ENCODE measurements around the gene NEGR1. TPM values are rescaled to one million over a fixed set of nuclear protein-coding genes. Genes with fewer than 3 reads are reported as not detected.

The NEGR1 gene
- total RNA-seq, 4 donors from 2014 or later: 33.3 to 73.0 (median 54.1) TPM

GRCh38 chr1:71600023-71600422, 682.3 kb downstream of the NEGR1 start:
- 83 to 97% methylated on average over 1 to 2 of the region's 2 CpGs for WGBS, 2 donors (ENCODE audit: low coverage in 1 of 2)
- Histone ChIP-seq H3K9me3 (no peaks in the 10 kb centered on the region), H3K4me1 (no peaks in the 10 kb centered on the region), H3K27ac (no peak overlapping the region), H3K27me3 (no peaks in the 10 kb centered on the region), H3K36me3 (no peaks in the 10 kb centered on the region), H3K4me3 (no peak overlapping the region)
- no peak for ATAC-seq
- TF ChIP-seq POLR2AphosphoS5 (IDR thresholded peaks at IDR 0.05): no peak
- no peak for TF ChIP-seq EP300 (IDR thresholded peaks at IDR 0.05)
- no peak for TF ChIP-seq POLR2A (IDR thresholded peaks at IDR 0.05)
- TF ChIP-seq CTCF (IDR thresholded peaks at IDR 0.05): no peak

- Histone ChIP-seq H3K4me1 (no peaks in the 10 kb centered on the region), H3K27ac (no peak overlapping the region), H3K9me3 (no peaks in the 10 kb centered on the region), H3K4me3 (no peak overlapping the region), H3K36me3 (no peaks in the 10 kb centered on the region), H3K27me3 (no peaks in the 10 kb centered on the region)
- 33 to 38% methylated on average over 1 of the region's 1 CpG for WGBS, 2 donors (ENCODE audit: low coverage in 1 of 2)
- TF ChIP-seq EP300 (IDR thresholded peaks at IDR 0.05) (no peak), POLR2AphosphoS5 (IDR thresholded peaks at IDR 0.05) (no peak), CTCF (IDR thresholded peaks at IDR 0.05) (no peak), POLR2A (IDR thresholded peaks at IDR 0.05) (no peak)
- no peak for ATAC-seq
Measured at GRCh38 chr1:71599306-71599705, 683.0 kb downstream of the NEGR1 start.

GRCh38 chr1:71593523-71593922, 688.8 kb downstream of the NEGR1 start:
- ATAC-seq: no peak
- Histone ChIP-seq H3K9me3 (no peaks in the 10 kb centered on the region), H3K27me3 (no peaks in the 10 kb centered on the region), H3K4me3 (no peak overlapping the region), H3K4me1 (peaks cover 0 to 4% (median 0%) of the 10 kb centered on the region in 3 donors), H3K36me3 (no peaks in the 10 kb centered on the region), H3K27ac (no peak overlapping the region)
- TF ChIP-seq CTCF (IDR thresholded peaks at IDR 0.05): no peak
- TF ChIP-seq EP300 (IDR thresholded peaks at IDR 0.05): no peak
- no peak for TF ChIP-seq POLR2AphosphoS5 (IDR thresholded peaks at IDR 0.05)
- TF ChIP-seq POLR2A (IDR thresholded peaks at IDR 0.05): no peak

- no peaks in the 10 kb centered on the region for H3K36me3 ChIP-seq
- peaks cover 0 to 4% (median 0%) of the 10 kb centered on the region in 3 donors for H3K4me1 ChIP-seq
- no peak overlapping the region for H3K27ac ChIP-seq
- 65 to 69% methylated on average over 7 to 9 of the region's 9 CpGs for WGBS, 2 donors (ENCODE audit: low coverage in 1 of 2)
- TF ChIP-seq POLR2A (IDR thresholded peaks at IDR 0.05) (no peak), EP300 (IDR thresholded peaks at IDR 0.05) (no peak), POLR2AphosphoS5 (IDR thresholded peaks at IDR 0.05) (no peak), CTCF (IDR thresholded peaks at IDR 0.05) (no peak)
- H3K9me3 ChIP-seq: no peaks in the 10 kb centered on the region
- H3K27me3 ChIP-seq: no peaks in the 10 kb centered on the region
- no peak overlapping the region for H3K4me3 ChIP-seq
- ATAC-seq: no peak
Measured at GRCh38 chr1:71592646-71593274, 689.6 kb downstream of the NEGR1 start.

DNA sequence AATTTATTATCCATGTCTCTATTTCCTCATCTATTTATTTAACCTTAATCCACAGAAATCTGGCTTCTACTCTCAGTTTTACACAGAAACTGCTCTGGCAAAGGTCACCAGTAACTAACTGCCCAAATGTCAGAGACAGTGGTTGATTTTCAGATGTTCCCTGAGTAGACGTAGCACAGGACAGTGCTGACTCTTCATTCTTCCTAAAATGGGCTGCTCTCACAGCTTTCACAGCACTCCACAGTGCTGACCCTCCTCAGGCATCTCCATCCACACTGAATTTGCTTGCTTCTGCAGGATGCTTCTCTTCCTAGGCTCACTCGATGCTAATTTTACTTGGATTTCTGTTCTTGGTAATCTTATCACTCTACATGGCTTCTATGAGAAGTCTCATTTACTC, 693.3 kb downstream of the NEGR1 start:
- no peaks in the 10 kb centered on the region for H3K9me3 ChIP-seq
- ATAC-seq: no peak
- peaks cover 0 to 4% (median 0%) of the 10 kb centered on the region in 3 donors for H3K4me1 ChIP-seq
- TF ChIP-seq POLR2AphosphoS5 (IDR thresholded peaks at IDR 0.05) (no peak), EP300 (IDR thresholded peaks at IDR 0.05) (no peak), POLR2A (IDR thresholded peaks at IDR 0.05) (no peak), CTCF (IDR thresholded peaks at IDR 0.05) (no peak)
- no peak overlapping the region for H3K4me3 ChIP-seq
- 37 to 65% methylated on average over 2 of the region's 2 CpGs for WGBS, 2 donors (ENCODE audit: low coverage in 1 of 2)
- no peak overlapping the region for H3K27ac ChIP-seq
- no peaks in the 10 kb centered on the region for H3K36me3 ChIP-seq
- H3K27me3 ChIP-seq: no peaks in the 10 kb centered on the region

Data from gastroesophageal sphincter (tissue), 4 donors.